Body of pancreas (tissue), 4 donors: ENCODE measurements around the gene RBP5.

ENCODE experiments used
- POLR2A ChIP-seq, 3 donors: fragments of 450-650 bp; IDR thresholded peaks; one replicate each; pipeline ENCODE4 v1.6.1; 2016; ENCODE audit warnings: antibody characterized with exemption in 3 of 3, mild to moderate bottlenecking in 2 of 3
- TF ChIP-seq, protein P1 (sequence below), 7 experiments: fragments of 450-650 bp in 4 of 7; fragments of 200-600 bp in 3 of 7; sonication (generic) in 3 of 7; IDR thresholded peaks; one replicate each; pipeline ENCODE4 v1.5.1; 2016 to 2019; ENCODE audit warnings: antibody characterized with exemption in 7 of 7

- TF ChIP-seq, protein P1, sequence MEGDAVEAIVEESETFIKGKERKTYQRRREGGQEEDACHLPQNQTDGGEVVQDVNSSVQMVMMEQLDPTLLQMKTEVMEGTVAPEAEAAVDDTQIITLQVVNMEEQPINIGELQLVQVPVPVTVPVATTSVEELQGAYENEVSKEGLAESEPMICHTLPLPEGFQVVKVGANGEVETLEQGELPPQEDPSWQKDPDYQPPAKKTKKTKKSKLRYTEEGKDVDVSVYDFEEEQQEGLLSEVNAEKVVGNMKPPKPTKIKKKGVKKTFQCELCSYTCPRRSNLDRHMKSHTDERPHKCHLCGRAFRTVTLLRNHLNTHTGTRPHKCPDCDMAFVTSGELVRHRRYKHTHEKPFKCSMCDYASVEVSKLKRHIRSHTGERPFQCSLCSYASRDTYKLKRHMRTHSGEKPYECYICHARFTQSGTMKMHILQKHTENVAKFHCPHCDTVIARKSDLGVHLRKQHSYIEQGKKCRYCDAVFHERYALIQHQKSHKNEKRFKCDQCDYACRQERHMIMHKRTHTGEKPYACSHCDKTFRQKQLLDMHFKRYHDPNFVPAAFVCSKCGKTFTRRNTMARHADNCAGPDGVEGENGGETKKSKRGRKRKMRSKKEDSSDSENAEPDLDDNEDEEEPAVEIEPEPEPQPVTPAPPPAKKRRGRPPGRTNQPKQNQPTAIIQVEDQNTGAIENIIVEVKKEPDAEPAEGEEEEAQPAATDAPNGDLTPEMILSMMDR (IDR thresholded peaks at IDR 0.05) = no peak
- no peak for TF ChIP-seq POLR2A (IDR thresholded peaks at IDR 0.05)
Observed at GRCh38 chr12:7176595-7176994, 47.9 kb upstream of the RBP5 start.
